DOHH2 (cell line): ENCODE data around the gene TMEM258.

ENCODE experiments used
- H3F3A ChIP-seq: fragments of 200-600 bp; sonication (generic), shearing (Covaris generic); 2 replicates; pipeline ENCODE4 v1.6.0; 2016; ENCODE audit warnings: antibody characterized with exemption, mild to moderate bottlenecking; ENCODE audit not compliant: control insufficient read depth, insufficient read depth
- H3K27ac ChIP-seq: fragments of 200-600 bp; sonication (generic); 2 replicates; pipeline ENCODE4 v1.5.1; 2014; ENCODE audit warnings: low read depth, mild to moderate bottlenecking, low read length, moderate library complexity
- H3K27me3 ChIP-seq: fragments of 200-600 bp; sonication (generic); 2 replicates; pipeline ENCODE4 v1.6.1; 2014; ENCODE audit warnings: mild to moderate bottlenecking, low read length, mixed read lengths; ENCODE audit not compliant: control insufficient read depth
- H3K36me3 ChIP-seq: fragments of 200-600 bp; sonication (generic); 2 replicates; pipeline ENCODE4 v1.6.1; 2014; ENCODE audit warnings: mild to moderate bottlenecking, low read length, moderate library complexity, mixed read lengths; ENCODE audit not compliant: control insufficient read depth
- H3K4me1 ChIP-seq: fragments of 200-600 bp; sonication (generic); 2 replicates; pipeline ENCODE4 v1.6.1; 2014; ENCODE audit warnings: mild to moderate bottlenecking, low read length, mixed read lengths; ENCODE audit not compliant: control insufficient read depth
- H3K4me2 ChIP-seq: fragments of 200-600 bp; sonication (generic); 2 replicates; pipeline ENCODE4 v1.6.0; 2014; ENCODE audit warnings: mild to moderate bottlenecking, low read length, moderate library complexity
- H3K4me3 ChIP-seq: fragments of 200-600 bp; sonication (generic); 2 replicates; pipeline ENCODE4 v1.5.1; 2014; ENCODE audit warnings: mild to moderate bottlenecking, low read length, mixed read lengths
- H3K79me2 ChIP-seq: fragments of 200-600 bp; sonication (generic); 2 replicates; pipeline ENCODE4 v1.6.1; 2014; ENCODE audit warnings: mild to moderate bottlenecking, low read length, mixed read lengths; ENCODE audit not compliant: control insufficient read depth
- H3K9me2 ChIP-seq: fragments of 200-600 bp; sonication (generic); replicated peaks from 2 replicates; pipeline ENCODE4 v1.6.1; 2014; ENCODE audit warnings: mild to moderate bottlenecking, low read length, mixed read lengths; ENCODE audit not compliant: control insufficient read depth
- H3K9me3 ChIP-seq: fragments of 200-600 bp; sonication (generic); 2 replicates; pipeline ENCODE4 v1.6.1; 2014; ENCODE audit warnings: antibody characterized with exemption, low read length, mixed read lengths; ENCODE audit not compliant: control insufficient read depth, insufficient read depth
- H4K20me1 ChIP-seq: fragments of 200-600 bp; sonication (generic); 2 replicates; pipeline ENCODE4 v1.6.0; 2014; ENCODE audit warnings: low read depth, mild to moderate bottlenecking, antibody characterized with exemption, low read length, moderate library complexity; ENCODE audit not compliant: control insufficient read depth, insufficient read depth
- EZH2phosphoT487 ChIP-seq: fragments of 200-600 bp; sonication (generic); IDR thresholded peaks from 2 replicates; pipeline ENCODE4 v1.6.1; 2017; ENCODE audit warnings: borderline replicate concordance, mild to moderate bottlenecking, antibody characterized with exemption, low read length, moderate library complexity, mixed read lengths
- TF ChIP-seq, protein P1 (sequence below): fragments of 200-600 bp; sonication (generic); IDR thresholded peaks from one replicate; pipeline ENCODE4 v1.5.1; 2014; ENCODE audit warnings: antibody characterized with exemption, mild to moderate bottlenecking, low read depth, low read length; ENCODE audit not compliant: poor library complexity, severe bottlenecking

Gene TMEM258

DNA sequence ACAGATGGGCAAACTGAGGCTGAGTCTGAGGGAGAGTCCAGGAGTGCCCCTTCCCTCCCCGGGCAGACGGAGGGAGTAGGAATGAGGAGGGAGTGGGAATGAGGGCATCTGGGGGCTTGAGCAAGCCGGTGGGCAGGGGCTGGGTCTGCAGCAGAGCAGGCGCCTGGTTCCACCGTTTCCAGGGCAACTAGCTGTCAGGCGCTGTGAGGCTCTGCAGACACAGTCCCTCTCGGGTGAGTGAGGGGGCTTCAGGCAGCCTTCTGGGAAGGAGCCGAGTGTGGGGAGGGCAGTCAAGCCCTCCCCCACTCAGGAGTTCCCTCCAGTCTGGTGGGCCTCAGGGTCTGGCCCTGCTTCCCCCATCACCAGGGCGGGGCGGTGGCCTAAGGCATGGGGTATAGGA is 19.0 kb downstream of the TMEM258 start:
- H3K79me2 ChIP-seq: no peaks in the 10 kb centered on the region
- H4K20me1 ChIP-seq: no peaks in the 10 kb centered on the region
- no peak overlapping the region for H3K4me3 ChIP-seq
- H3F3A ChIP-seq: no peaks in the 10 kb centered on the region
- no peak overlapping the region for H3K27ac ChIP-seq
- H3K4me2 ChIP-seq: no peak overlapping the region
- no peak for TF ChIP-seq EZH2phosphoT487
- TF ChIP-seq, protein P1, sequence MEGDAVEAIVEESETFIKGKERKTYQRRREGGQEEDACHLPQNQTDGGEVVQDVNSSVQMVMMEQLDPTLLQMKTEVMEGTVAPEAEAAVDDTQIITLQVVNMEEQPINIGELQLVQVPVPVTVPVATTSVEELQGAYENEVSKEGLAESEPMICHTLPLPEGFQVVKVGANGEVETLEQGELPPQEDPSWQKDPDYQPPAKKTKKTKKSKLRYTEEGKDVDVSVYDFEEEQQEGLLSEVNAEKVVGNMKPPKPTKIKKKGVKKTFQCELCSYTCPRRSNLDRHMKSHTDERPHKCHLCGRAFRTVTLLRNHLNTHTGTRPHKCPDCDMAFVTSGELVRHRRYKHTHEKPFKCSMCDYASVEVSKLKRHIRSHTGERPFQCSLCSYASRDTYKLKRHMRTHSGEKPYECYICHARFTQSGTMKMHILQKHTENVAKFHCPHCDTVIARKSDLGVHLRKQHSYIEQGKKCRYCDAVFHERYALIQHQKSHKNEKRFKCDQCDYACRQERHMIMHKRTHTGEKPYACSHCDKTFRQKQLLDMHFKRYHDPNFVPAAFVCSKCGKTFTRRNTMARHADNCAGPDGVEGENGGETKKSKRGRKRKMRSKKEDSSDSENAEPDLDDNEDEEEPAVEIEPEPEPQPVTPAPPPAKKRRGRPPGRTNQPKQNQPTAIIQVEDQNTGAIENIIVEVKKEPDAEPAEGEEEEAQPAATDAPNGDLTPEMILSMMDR: no peak
- H3K36me3 ChIP-seq: no peaks in the 10 kb centered on the region
- H3K27me3 ChIP-seq: peaks cover 5% of the 10 kb centered on the region
- H3K4me1 ChIP-seq: peaks cover 22% of the 10 kb centered on the region
- no peaks in the 10 kb centered on the region for H3K9me2 ChIP-seq
- no peaks in the 10 kb centered on the region for H3K9me3 ChIP-seq

DNA sequence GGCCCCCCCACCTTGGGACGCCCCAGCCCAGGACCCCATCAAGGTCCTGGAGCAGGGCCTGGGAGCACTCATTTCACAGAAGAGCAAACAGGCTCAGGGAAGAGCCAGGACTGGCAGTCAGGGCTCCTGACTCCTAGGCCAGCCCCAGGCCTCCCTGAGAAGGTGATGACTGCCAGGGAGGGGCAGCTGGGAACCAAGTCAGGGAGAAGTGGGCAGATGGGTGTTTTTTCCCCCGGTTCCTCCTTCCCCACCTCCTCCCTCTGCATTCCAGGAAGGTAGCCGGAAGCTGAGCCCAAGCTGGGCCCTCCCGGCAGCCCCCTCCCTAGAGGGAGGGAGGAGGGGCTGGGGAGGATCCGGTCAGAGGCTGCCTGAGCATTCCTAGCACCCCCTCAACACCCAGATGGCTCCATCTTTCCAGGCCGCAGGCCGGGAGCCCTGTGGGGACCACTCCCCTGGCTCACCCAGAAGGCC is 20.4 kb downstream of the TMEM258 start:
- Histone ChIP-seq H3K4me3 (no peak overlapping the region), H3K79me2 (no peaks in the 10 kb centered on the region), H3K36me3 (no peaks in the 10 kb centered on the region), H4K20me1 (no peaks in the 10 kb centered on the region), H3K9me3 (no peaks in the 10 kb centered on the region), H3F3A (no peaks in the 10 kb centered on the region), H3K27me3 (no peaks in the 10 kb centered on the region), H3K9me2 (no peaks in the 10 kb centered on the region), H3K27ac (no peak overlapping the region), H3K4me1 (peaks cover 14% of the 10 kb centered on the region), H3K4me2 (peak overlapping the region; percentile 27)
- TF ChIP-seq, protein P1: no peak
- no peak for TF ChIP-seq EZH2phosphoT487

DNA sequence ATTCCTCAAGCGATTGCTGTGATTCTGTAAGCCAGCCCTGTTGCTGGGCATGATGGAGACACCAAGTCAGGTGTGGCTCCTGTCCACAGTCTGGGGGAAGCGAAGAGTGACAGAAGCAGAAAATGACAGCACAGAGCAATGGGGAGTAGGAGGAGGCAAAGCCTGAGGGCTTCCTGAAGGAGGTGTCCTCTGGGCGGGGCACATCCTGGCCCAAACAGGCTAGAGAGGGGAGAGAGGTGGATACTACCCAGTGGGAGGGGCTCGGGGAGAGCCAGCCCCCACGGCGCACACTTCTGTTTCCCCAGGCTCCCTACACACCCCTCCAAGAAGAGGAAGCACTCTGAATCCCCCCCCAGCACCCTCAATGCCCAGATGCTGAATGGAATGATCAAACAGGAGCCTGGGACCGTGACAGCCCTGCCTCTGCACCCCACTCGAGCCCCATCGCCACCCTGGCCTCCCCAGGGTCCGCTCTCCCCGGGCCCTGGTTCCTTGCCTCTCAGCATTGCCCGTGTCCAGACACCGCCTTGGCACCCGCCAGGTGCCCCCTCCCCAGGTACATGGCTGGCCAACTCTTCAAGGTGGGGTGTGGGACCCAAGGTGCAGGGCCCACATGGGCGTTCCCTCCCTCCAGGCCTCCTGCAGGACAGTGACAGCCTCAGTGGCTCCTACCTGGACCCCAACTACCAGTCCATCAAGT is 21.1 kb downstream of the TMEM258 start:
- Histone ChIP-seq H3K27ac (no peak overlapping the region), H3F3A (no peaks in the 10 kb centered on the region), H3K36me3 (no peaks in the 10 kb centered on the region), H3K9me3 (no peaks in the 10 kb centered on the region), H3K4me3 (no peak overlapping the region), H3K79me2 (no peaks in the 10 kb centered on the region), H4K20me1 (no peaks in the 10 kb centered on the region), H3K9me2 (no peaks in the 10 kb centered on the region), H3K4me1 (peaks cover 10% of the 10 kb centered on the region), H3K27me3 (no peaks in the 10 kb centered on the region), H3K4me2 (no peak overlapping the region)
- TF ChIP-seq, protein P1: no peak
- no peak for TF ChIP-seq EZH2phosphoT487
